Mammary epithelial cell (primary cell): ENCODE data around the gene DNAH1.

Experiments
- EZH2 ChIP-seq: IDR thresholded peaks from 2 replicates; pipeline ENCODE4 v1.6.1; 2012; ENCODE audit warnings: low read length, inconsistent platforms, borderline replicate concordance
- TF ChIP-seq, protein P1 (sequence below), 2 donors: IDR thresholded peaks in 1 of 2; conservative IDR thresholded peaks in 1 of 2; 2 replicates each; pipeline ENCODE4 v1.5.1; 2011 to 2012; ENCODE audit warnings: inconsistent platforms in 2 of 2, low read length in 2 of 2, mild to moderate bottlenecking in 2 of 2, control low read depth in 1 of 2, low read depth in 1 of 2; ENCODE audit not compliant: insufficient read depth in 1 of 2; ENCODE audit errors: extremely low read depth in 1 of 2

DNA sequence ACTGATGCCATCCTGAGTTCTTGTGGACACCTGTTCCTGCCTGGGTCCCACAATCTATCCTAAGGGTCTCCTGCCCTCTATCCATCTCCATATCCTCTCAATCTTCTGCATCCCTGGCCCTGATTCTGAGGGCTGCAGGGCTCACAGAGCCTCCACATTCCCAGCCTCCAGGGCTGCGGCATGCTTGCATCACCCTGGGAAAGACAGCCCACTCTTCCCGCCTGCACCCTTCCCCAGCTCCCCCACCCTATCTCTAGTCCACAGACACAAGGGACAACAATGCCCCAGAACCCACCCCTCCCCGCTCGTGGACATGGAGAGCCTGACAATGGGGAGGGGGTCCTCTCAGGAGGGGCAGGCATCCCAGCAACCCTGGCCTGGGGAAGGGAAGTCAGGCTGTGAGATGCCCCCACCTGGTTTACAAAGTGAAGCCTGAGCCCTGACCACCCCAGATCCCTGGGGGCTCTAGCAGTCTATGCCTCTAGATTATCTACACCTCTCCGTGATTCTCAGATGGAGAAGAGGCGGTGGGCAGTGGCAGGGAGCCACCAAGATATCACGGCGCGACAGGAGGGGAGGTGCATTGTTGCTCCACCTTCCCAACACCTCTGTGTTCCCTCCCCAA lies 118.5 kb downstream of the DNAH1 start:
- TF ChIP-seq, protein P1, sequence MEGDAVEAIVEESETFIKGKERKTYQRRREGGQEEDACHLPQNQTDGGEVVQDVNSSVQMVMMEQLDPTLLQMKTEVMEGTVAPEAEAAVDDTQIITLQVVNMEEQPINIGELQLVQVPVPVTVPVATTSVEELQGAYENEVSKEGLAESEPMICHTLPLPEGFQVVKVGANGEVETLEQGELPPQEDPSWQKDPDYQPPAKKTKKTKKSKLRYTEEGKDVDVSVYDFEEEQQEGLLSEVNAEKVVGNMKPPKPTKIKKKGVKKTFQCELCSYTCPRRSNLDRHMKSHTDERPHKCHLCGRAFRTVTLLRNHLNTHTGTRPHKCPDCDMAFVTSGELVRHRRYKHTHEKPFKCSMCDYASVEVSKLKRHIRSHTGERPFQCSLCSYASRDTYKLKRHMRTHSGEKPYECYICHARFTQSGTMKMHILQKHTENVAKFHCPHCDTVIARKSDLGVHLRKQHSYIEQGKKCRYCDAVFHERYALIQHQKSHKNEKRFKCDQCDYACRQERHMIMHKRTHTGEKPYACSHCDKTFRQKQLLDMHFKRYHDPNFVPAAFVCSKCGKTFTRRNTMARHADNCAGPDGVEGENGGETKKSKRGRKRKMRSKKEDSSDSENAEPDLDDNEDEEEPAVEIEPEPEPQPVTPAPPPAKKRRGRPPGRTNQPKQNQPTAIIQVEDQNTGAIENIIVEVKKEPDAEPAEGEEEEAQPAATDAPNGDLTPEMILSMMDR (conservative IDR thresholded peaks at IDR 0.05 in 1 of 2, IDR thresholded peaks at IDR 0.05 in 1 of 2; ENCODE audit: extremely low read depth in 1 of 2, insufficient read depth in 1 of 2, low read depth in 1 of 2, low read length in 2 of 2) = no peak
- no peak for TF ChIP-seq EZH2
